HCT116 (cell line): ENCODE results near the gene GCN1. TPM values are rescaled to one million over a fixed set of nuclear protein-coding genes. Genes with fewer than 3 reads are reported as not detected.
A peak's percentile ranks its signal among the peaks of the same experiment; 100 is the strongest.

Experiments used
- ATAC-seq: fragments of 200-7000 bp; cut with Tn5 transposase; 2 replicates; pipeline ENCODE4 v1.9.1; 2020; ENCODE audit warnings: mild to moderate bottlenecking, moderate library complexity
- BruUV-seq: library from RNA; stranded (reverse); fragments of 400-500 nt; replicated peaks from 2 replicates; lab custom pipeline; 2021; lab: Mats Ljungman, UMichigan
- CTCF ChIA-PET: fragments of 300-600 bp; sonication (Branson Sonifier 250); formaldehyde crosslinking; loops from one replicate; lab custom pipeline; 2021; ENCODE audit warnings: antibody characterized with exemption; lab: Charles Lee
- POLR2A ChIA-PET: fragments of 300-600, 350-600 bp; sonication (Branson Sonifier 250); formaldehyde crosslinking; loops from one replicate; lab custom pipeline; 2021; ENCODE audit warnings: antibody characterized with exemption; lab: Charles Lee
- RAD21 ChIA-PET, 2 experiments: fragments of 300-600 bp; sonication (Branson Sonifier 250); formaldehyde crosslinking; loops; one replicate each; lab custom pipeline; 2023; ENCODE audit warnings: low total read pairs in 2 of 2; ENCODE audit not compliant: uncharacterized antibody in 2 of 2, unreplicated experiment in 2 of 2, low non-redundant PET in 1 of 2; lab: Charles Lee
- DNase-seq: peaks from one replicate; pipeline ENCODE4 v3.0.0-alpha.2; 2010; ENCODE audit warnings: low read depth, low spot score
- H2AFZ ChIP-seq: fragments of 200-600 bp; shearing (Covaris generic), sonication (generic); 2 replicates; pipeline ENCODE4 v1.6.1; 2017; ENCODE audit warnings: low read depth, mixed run types, mixed read lengths, antibody characterized with exemption, low read length; ENCODE audit not compliant: poor library complexity, severe bottlenecking
- H3K27ac ChIP-seq: 2 replicates; pipeline ENCODE4 v1.5.1; 2012; ENCODE audit warnings: low read depth, low read length
- H3K27me3 ChIP-seq: fragments of 200-600 bp; sonication (generic); 2 replicates; pipeline ENCODE4 v1.6.1; 2016; ENCODE audit warnings: mixed run types, low read length, mixed read lengths; ENCODE audit not compliant: insufficient read depth
- H3K36me3 ChIP-seq, 2 experiments: fragments of 200-500 bp in 1 of 2; fragments of 200-600 bp in 1 of 2; sonication (Bioruptor generic) in 1 of 2; sonication (generic) in 1 of 2; 2 replicates each; pipeline versions ENCODE4 v1.5.1 to v1.6.1; 2014 to 2016; ENCODE audit warnings: low read length in 2 of 2, inconsistent platforms in 1 of 2, mixed read lengths in 1 of 2, mixed run types in 1 of 2; ENCODE audit not compliant: insufficient read depth in 2 of 2, control insufficient read depth in 1 of 2
- H3K4me1 ChIP-seq, 2 experiments: fragments of 200-600 bp in 1 of 2; sonication (generic) in 1 of 2; 2 replicates each; pipeline versions ENCODE4 v1.5.1 to v1.6.1; 2012 to 2017; ENCODE audit warnings: low read length in 2 of 2, inconsistent platforms in 1 of 2, mild to moderate bottlenecking in 1 of 2, mixed read lengths in 1 of 2, mixed run types in 1 of 2, moderate library complexity in 1 of 2; ENCODE audit not compliant: insufficient read depth in 2 of 2, control insufficient read depth in 1 of 2
- H3K4me2 ChIP-seq: fragments of 200-600 bp; sonication (generic); 2 replicates; pipeline ENCODE4 v1.6.1; 2017; ENCODE audit warnings: mixed run types, low read length, mixed read lengths
- H3K4me3 ChIP-seq, 2 experiments: fragments of 200-600 bp in 1 of 2; sonication (generic) in 1 of 2; replicated peaks in 1 of 2; 2 replicates each; pipeline ENCODE4 v1.5.1; 2011 to 2016; ENCODE audit warnings: low read length in 2 of 2, control low read depth in 1 of 2, low read depth in 1 of 2, mild to moderate bottlenecking in 1 of 2, mixed read lengths in 1 of 2, mixed run types in 1 of 2
- H3K79me2 ChIP-seq: fragments of 200-600 bp; sonication (generic); 2 replicates; pipeline ENCODE4 v1.6.1; 2017; ENCODE audit warnings: mild to moderate bottlenecking, mixed run types, low read length, moderate library complexity, mixed read lengths; ENCODE audit not compliant: insufficient read depth
- H3K9ac ChIP-seq: fragments of 200-600 bp; sonication (generic); 2 replicates; pipeline ENCODE4 v1.6.1; 2016; ENCODE audit warnings: low read length, mixed read lengths
- H3K9me2 ChIP-seq: fragments of 200-600 bp; sonication (generic), shearing (Covaris generic); 2 replicates; pipeline ENCODE4 v1.6.1; 2017; ENCODE audit warnings: mixed run types, mild to moderate bottlenecking, moderate library complexity; ENCODE audit not compliant: insufficient read depth
- H3K9me3 ChIP-seq, 2 experiments: fragments of 200-500 bp in 1 of 2; fragments of 200-600 bp in 1 of 2; sonication (Bioruptor generic) in 1 of 2; sonication (generic) in 1 of 2; 2 replicates each; pipeline ENCODE4 v1.6.1; 2014 to 2017; ENCODE audit warnings: low read length in 2 of 2, mixed read lengths in 2 of 2, inconsistent platforms in 1 of 2, low read depth in 1 of 2, mild to moderate bottlenecking in 1 of 2, mixed run types in 1 of 2, moderate library complexity in 1 of 2; ENCODE audit not compliant: control insufficient read depth in 1 of 2, insufficient read depth in 1 of 2
- H4K20me1 ChIP-seq: fragments of 200-600 bp; sonication (generic), shearing (Covaris generic); 2 replicates; pipeline ENCODE4 v1.6.1; 2017; ENCODE audit warnings: mixed run types, mild to moderate bottlenecking, moderate library complexity; ENCODE audit not compliant: insufficient read depth
- ATF3 ChIP-seq: IDR thresholded peaks from 2 replicates; pipeline ENCODE4 v1.6.1; 2012
- CEBPB ChIP-seq: IDR thresholded peaks from 2 replicates; pipeline ENCODE4 v1.6.1; 2012; ENCODE audit warnings: low read depth
- SP1 ChIP-seq: IDR thresholded peaks from 2 replicates; pipeline ENCODE4 v1.6.1; 2012; ENCODE audit warnings: low read depth
- SRF ChIP-seq: IDR thresholded peaks from 2 replicates; pipeline ENCODE4 v1.6.1; 2012; ENCODE audit warnings: low read depth
- YY1 ChIP-seq: IDR thresholded peaks from 2 replicates; pipeline ENCODE4 v1.6.1; 2011; ENCODE audit warnings: low read length, low read depth, moderate library complexity, mild to moderate bottlenecking; ENCODE audit not compliant: insufficient replicate concordance; ENCODE audit errors: extremely low read depth
- intact Hi-C: fragments of 100-400 bp; cut with micrococcal nuclease; formaldehyde crosslinking; loops from 2 replicates; pipeline ENCODE4 v1.10.0; 2022
- total RNA-seq: library from RNA; stranded (reverse); gene quantifications from one replicate; pipeline ENCODE4 v1.2.1, GENCODE V29; 2021; ENCODE audit not compliant: unreplicated experiment

Gene GCN1
- total RNA-seq, 1 experiment from 2014 or later = 184 TPM

DNA sequence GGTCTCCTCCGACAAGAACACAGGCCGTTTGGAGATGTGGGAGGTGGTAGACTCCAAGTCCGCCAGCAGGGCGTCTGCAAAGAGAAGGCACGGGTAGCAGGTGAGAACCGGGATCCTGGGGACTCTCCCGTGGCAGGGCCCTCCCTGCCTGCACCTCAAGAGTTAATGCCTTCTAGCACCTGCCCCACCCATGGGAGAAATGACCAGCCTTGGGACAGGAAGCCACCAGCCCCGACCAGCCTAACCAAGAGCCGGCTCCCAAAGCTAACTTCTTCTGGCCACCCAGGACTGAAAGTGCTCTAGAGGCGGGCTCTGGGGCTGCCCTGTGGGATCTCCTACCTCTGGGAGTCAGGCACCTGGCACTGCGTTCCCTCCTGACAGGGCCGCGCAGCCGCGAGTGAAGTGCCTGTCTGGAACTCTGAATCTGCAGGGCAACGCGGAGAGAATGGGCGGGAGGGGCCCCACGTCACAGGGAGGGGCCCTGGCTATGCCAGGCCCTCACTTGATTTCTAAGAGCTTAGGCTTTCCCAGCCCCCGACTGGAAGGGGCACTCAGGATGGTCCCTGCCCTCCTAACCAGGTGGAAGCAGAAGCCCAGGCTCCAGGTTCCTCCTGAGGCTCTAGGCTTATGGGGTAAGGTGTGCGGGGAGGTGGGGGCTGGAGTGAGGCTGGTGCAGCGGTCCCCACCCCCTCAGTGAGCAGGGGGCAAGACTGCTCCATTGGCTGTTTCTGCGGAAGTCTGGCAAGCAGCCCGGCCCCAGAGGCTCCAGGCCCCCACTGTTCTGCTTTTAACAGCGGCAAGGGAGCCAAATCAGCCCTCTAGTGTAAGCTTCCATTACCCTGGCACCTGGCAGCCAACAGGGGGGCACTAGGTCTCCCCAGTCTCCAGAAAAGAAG, 30.0 kb upstream of the GCN1 start:
- H3K79me2 ChIP-seq = peaks cover 63% of the 10 kb centered on the region
- intact Hi-C loops = no loop called here
- H3K9me2 ChIP-seq = no peaks in the 10 kb centered on the region
- peaks cover 34 to 59% of the 10 kb centered on the region in 2 experiments; a peak in 3 of 4 replicates for H3K36me3 ChIP-seq
- no peak for ATAC-seq
- peaks cover 22 to 46% of the 10 kb centered on the region in 2 experiments for H3K4me1 ChIP-seq
- no peak overlapping the region for H3K9ac ChIP-seq
- H3K27me3 ChIP-seq = no peaks in the 10 kb centered on the region
- H3K4me3 ChIP-seq = no peak overlapping the region
- DNase-seq = no peak
- no peaks in the 10 kb centered on the region for H3K9me3 ChIP-seq
- ChIA-PET RAD21 (no interaction called here), POLR2A (interaction anchor here (6.2 to 8.9 kb wide), 3 partner anchors 23 to 67 kb away, joined by 52 to 394 read pairs (median 123); partner anchors contain the start of genes PXN, RNU4-1, RNU4-2 and RPLP0), CTCF (no interaction called here)
- H4K20me1 ChIP-seq = peaks cover 8% of the 10 kb centered on the region; the same call in 1 of the 2 replicates
- H3K4me2 ChIP-seq = no peak overlapping the region
- H3K27ac ChIP-seq = peak overlapping the region; percentile 34; the same call in 1 of the 2 replicates
- no TSS peak for BruUV-seq
- H2AFZ ChIP-seq = no peak overlapping the region
- TF ChIP-seq SP1 = no peak
- no peak for TF ChIP-seq SRF
- TF ChIP-seq CEBPB = no peak
- no peak for TF ChIP-seq ATF3

DNA sequence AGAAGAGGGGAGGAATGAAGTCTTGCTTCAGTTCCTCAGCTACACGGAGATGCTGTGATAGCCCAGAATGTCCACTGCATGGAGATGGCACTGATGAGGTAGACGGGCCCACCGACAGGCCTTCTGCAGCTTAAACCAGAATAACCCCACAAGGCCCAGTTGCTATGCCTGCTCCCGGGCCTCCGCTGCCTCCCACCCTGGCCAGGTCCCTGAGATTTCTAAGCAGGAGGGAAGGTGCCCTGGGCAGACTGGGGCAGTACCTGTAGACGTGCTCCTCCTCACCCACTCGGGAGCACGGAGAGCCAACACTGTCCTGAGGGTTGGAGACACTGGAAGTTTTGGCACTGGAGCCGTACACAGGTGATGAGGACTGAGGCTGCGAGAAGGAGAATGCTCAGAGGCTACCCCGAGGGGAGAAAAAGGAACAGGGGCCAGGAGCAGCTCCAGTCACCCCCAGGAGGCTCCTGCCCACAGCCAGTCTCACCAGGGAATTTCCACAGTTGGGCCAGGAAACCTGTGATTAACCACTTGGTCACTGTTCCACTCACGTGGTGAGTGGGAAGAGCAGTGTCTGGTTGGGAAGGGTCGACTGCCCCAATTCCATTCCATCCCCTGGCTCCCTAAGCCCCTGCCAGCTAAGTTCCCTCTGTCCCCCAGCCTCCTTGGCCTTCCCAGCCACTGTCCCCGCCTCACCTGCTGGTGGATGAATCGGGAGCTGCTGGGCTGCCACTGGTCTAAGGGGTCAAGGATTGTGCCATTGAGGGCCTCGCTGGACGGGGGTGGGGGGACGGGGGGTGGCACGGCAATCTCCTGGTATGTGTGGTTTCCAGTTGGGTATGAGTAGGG, 29.2 kb upstream of the GCN1 start:
- Histone ChIP-seq H3K9me2 (no peaks in the 10 kb centered on the region), H3K9me3 (no peaks in the 10 kb centered on the region), H3K27me3 (no peaks in the 10 kb centered on the region), H2AFZ (no peak overlapping the region), H3K27ac (no peak overlapping the region), H4K20me1 (peaks cover 8% of the 10 kb centered on the region; the same call in 1 of the 2 replicates), H3K4me3 (no peak overlapping the region), H3K9ac (no peak overlapping the region), H3K36me3 (peaks cover 38 to 67% of the 10 kb centered on the region in 2 experiments; a peak in 3 of 4 replicates), H3K79me2 (peaks cover 54% of the 10 kb centered on the region), H3K4me2 (no peak overlapping the region), H3K4me1 (peaks cover 13 to 37% of the 10 kb centered on the region in 2 experiments)
- DNase-seq = no peak
- ATAC-seq = no peak
- BruUV-seq = no TSS peak
- ChIA-PET CTCF (no interaction called here), RAD21 (no interaction called here), POLR2A (interaction anchor here (1.1 to 6.2 kb wide), 2 partner anchors 22 to 68 kb away, joined by 3 to 52 read pairs; partner anchors contain the start of genes RNU4-2 and RPLP0)
- intact Hi-C loops = no loop called here
- TF ChIP-seq SRF (no peak), YY1 (no peak)
